ENCODE results near the gene LRP2.

LRP2 gene

GRCh38 chr2:169301596-169302335 lies 60.6 kb downstream of the LRP2 start:
- Mint-ChIP-seq H3K27ac (peak overlapping the region; percentile 31), H3K9me3 (no peaks in the 10 kb centered on the region), H3K36me3 (ENCODE audit: low read depth) (no peaks in the 10 kb centered on the region), H3K27me3 (ENCODE audit: low read depth, poor library complexity) (no peaks in the 10 kb centered on the region), H3K4me1 (peaks cover 7% of the 10 kb centered on the region), H3K4me3 (no peak overlapping the region)
- no peak for DNase-seq
- no peak for TF ChIP-seq CTCF (IDR thresholded peaks at IDR 0.05)

- Mint-ChIP-seq H3K27me3 (ENCODE audit: low read depth, poor library complexity) (no peaks in the 10 kb centered on the region), H3K9me3 (no peaks in the 10 kb centered on the region), H3K4me1 (peaks cover 7% of the 10 kb centered on the region), H3K4me3 (no peak overlapping the region), H3K36me3 (ENCODE audit: low read depth) (no peaks in the 10 kb centered on the region), H3K27ac (no peak overlapping the region)
- no peak for DNase-seq
- TF ChIP-seq CTCF (IDR thresholded peaks at IDR 0.05), result no peak
These were observed 61.5 kb downstream of the LRP2 start for GRCh38 chr2:169300636-169301530.

- DNase-seq, result no peak
- Mint-ChIP-seq H3K36me3 (ENCODE audit: low read depth) (no peaks in the 10 kb centered on the region), H3K4me1 (peaks cover 7% of the 10 kb centered on the region), H3K9me3 (no peaks in the 10 kb centered on the region), H3K27ac (no peak overlapping the region), H3K27me3 (ENCODE audit: low read depth, poor library complexity) (no peaks in the 10 kb centered on the region), H3K4me3 (no peak overlapping the region)
- no peak for TF ChIP-seq CTCF (IDR thresholded peaks at IDR 0.05)
These were observed 64.3 kb downstream of the LRP2 start for GRCh38 chr2:169298007-169298406.

GRCh38 chr2:169294001-169294675 lies 68.2 kb downstream of the LRP2 start:
- H3K4me3 Mint-ChIP-seq, result no peak overlapping the region
- H3K36me3 Mint-ChIP-seq (ENCODE audit: low read depth), result no peaks in the 10 kb centered on the region

GRCh38 chr2:169291517-169291916 lies 70.8 kb downstream of the LRP2 start:
- Mint-ChIP-seq H3K9me3 (no peaks in the 10 kb centered on the region), H3K4me3 (no peak overlapping the region), H3K4me1 (peaks cover 9% of the 10 kb centered on the region), H3K27me3 (ENCODE audit: low read depth, poor library complexity) (no peaks in the 10 kb centered on the region), H3K27ac (no peak overlapping the region), H3K36me3 (ENCODE audit: low read depth) (no peaks in the 10 kb centered on the region)
- DNase-seq, result no peak
- no peak for TF ChIP-seq CTCF (IDR thresholded peaks at IDR 0.05)

More at GRCh38 chr2:169294001-169294675, 68.2 kb downstream of the LRP2 start:
- H3K9me3 Mint-ChIP-seq, result no peaks in the 10 kb centered on the region
- no peaks in the 10 kb centered on the region for H3K4me1 Mint-ChIP-seq
- DNase-seq, result no peak
- no peak for TF ChIP-seq CTCF (IDR thresholded peaks at IDR 0.05)
- no peak overlapping the region for H3K27ac Mint-ChIP-seq
- H3K27me3 Mint-ChIP-seq (ENCODE audit: low read depth, poor library complexity), result no peaks in the 10 kb centered on the region
